HG03521 (cell line): ENCODE measurements around the gene SPNS3.

Experiments used
- ATAC-seq: cut with Tn5 transposase; IDR thresholded peaks from one replicate; pipeline ENCODE4 v1.9.1; 2021; ENCODE audit warnings: mild to moderate bottlenecking, moderate library complexity; ENCODE audit not compliant: unreplicated experiment

SPNS3 gene, protein sequence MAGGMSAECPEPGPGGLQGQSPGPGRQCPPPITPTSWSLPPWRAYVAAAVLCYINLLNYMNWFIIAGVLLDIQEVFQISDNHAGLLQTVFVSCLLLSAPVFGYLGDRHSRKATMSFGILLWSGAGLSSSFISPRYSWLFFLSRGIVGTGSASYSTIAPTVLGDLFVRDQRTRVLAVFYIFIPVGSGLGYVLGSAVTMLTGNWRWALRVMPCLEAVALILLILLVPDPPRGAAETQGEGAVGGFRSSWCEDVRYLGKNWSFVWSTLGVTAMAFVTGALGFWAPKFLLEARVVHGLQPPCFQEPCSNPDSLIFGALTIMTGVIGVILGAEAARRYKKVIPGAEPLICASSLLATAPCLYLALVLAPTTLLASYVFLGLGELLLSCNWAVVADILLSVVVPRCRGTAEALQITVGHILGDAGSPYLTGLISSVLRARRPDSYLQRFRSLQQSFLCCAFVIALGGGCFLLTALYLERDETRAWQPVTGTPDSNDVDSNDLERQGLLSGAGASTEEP

DNA sequence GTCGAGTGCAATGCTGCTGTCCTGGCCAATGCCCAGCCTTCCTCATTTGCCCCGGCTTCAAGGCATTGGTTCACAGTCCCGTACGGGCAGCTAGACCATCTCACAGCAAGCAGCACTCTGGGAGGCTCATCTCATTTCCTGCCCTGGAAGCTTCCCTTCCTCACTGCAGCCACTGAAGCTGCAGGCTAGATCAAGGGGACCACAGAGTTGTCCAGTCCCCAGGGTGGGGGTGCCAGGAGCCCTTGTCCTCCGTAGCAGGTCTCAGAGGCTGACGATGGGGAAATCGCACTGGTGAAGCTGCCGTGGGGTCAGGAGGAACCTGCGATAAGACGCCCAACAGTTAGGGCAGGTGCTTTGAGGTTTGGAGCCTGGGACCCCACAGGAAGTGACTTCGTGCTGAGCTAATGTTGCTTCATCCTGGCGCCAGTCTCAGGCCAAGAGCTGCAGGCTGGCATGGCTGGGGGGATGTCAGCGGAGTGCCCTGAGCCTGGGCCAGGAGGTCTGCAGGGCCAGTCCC is at the start of gene SPNS3:
Gene SPNS3 (plus strand): TSS at position 426 of the 517 bp plus-strand sequence. CDS start 28 bp downstream, at position 454.
- no peak for ATAC-seq

DNA sequence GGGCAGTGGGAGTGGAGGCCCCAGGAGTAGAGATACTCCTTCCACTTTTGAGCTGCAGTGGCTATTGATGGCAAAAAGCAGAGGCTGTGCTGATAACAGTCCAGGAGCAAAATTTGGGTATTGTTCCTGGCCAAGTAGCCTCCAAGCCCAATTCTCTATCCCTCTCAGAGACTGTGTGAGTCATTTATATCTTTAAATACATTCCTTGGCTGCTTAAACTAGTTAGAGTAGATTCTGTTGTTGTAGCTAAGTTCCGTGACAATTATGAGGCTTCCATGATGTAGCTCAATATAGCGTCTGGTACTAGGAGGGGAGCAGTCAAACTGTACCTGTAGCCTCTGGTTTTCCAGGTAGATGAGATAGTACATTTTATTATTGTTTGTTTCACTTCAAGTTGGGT is 47.3 kb upstream of the SPNS3 start:
- ATAC-seq: no peak

DNA sequence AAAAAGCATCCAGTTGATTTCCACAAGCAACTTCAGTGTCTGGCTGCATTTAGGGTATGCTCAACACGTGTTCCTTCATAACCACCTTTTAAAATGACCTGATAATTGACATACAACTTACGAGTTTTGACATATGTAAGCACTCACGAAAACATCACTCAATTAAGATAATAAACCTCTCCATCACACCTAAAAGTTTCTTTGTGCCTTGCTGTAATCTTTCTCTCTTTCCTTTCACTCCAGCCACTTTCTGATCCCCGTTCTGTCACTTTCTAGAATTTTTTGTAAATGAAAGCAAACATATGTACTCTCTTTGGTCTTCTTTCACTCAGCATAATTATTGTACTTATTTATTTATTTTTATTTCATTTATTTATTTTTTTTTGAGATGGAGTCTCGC is 46.6 kb upstream of the SPNS3 start:
- ATAC-seq: no peak

DNA sequence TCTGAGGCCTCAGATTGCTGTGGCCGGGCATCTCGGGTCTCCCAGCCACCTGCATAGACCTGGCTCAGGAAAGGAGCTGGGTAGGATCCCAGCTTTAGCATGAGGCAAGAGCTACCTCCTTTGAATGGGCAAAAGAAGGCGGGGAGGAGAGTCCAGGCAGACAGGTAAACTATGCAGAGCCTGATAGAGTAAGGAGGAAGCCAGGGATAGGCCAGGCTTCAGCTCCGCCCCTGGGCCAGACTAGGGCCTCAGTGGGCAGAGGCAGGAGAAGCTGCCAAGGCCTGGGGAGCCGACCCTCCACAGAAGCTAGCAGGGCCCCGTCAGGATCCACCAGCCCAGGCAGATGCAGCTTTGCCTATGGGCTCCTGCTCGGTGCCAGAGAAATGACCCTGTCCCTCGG is 44.7 kb upstream of the SPNS3 start:
- ATAC-seq: no peak

DNA sequence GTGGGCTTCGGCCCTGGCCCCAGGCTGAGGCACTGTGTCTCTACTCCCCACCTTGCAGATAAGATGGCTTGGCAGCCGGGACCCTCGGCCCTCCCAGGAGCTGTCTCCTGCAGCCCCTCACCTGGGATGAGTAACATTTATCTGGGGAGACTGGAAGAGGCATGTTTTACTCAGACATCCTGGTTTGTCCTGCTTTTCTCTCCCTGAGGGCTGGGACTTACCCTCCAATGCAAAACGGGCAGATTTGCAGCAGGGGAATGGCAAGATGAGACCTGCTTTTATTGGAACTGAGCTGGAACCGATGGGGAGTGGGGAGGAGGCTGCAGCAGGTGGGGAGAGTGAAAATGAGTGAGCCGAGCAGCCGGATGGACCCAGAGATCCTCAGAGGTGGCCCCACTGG is 39.9 kb upstream of the SPNS3 start:
- no peak for ATAC-seq

DNA sequence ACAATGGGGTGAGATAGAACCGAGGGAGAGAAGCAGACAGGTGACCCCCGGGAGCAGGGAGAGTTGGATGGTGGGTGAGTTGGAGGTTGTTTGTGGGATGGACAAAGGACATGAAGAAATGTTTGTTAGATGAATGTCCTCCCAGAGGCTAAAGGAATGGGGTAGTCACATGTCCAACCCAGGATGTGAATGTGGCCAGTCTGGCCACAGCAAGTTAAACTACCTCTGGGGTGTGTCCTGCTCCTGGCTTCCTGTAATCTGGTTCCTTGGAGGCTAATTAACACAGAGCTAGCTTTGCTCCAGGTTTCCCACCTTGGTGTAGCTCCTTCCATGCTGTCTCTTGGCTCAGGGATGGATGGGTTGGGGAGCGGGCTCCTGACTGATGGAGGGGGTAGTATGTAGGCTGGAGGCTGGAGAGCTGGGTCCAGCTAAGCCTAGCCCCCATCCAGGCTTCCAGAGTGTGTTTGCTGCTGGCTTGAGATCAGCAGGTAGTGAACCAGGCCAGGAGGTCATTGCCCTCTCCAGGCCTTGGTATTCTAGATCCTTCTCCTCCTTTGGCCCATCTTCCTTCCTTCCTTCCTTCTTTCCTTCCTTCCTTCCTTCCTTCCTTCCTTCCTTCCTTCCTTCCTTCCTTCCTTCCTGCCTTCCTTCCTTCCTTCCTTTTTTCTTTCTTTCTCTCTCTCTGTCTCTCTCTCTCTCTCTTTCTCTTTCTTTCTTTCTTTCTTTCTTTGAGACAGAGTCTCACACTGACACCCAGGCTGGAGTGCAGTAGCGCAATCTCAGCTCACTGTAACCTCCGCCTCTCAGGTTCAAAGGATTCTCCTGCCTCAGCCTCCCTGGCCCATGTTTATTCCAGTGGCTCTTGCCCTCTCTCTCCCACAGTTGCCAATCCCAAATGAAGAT is 39.3 kb upstream of the SPNS3 start:
- no peak for ATAC-seq

DNA sequence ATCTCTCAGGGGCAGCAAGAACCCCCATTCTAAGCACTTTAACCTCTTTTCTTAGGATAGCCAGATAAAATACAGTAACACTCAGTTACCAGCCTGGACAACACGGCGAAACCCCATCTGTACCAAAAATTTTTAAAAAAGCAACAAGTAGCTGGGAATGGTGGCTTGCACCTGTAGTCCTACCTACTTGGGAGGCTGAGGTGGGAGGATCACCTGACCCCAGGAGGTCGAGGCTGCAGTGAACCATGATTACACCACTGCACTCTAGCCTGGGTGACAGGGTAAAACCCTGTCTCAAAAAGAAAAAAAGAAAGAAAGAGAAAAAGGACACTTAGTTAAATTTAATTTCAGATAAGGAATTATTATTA is 38.6 kb upstream of the SPNS3 start:
- no peak for ATAC-seq

DNA sequence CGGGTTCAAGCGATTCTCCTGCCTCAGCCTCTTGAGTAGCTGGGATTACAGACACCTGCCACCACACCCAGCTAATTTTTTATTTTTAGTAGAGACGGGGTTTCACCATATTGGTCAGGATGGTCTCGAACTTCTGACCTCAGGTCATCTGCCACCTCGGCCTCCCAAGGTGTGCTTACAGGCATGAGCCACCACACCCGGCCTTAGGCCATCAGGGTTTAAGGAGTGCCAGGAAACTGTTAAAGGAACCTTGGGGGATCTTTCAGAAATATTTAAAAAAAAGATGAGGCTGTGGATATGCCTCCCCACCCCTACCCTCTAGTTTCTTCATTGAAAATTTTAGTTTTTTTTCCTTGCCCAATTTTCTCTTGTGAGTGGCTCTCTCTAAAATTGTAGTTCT is 35.9 kb upstream of the SPNS3 start:
- no peak for ATAC-seq

DNA sequence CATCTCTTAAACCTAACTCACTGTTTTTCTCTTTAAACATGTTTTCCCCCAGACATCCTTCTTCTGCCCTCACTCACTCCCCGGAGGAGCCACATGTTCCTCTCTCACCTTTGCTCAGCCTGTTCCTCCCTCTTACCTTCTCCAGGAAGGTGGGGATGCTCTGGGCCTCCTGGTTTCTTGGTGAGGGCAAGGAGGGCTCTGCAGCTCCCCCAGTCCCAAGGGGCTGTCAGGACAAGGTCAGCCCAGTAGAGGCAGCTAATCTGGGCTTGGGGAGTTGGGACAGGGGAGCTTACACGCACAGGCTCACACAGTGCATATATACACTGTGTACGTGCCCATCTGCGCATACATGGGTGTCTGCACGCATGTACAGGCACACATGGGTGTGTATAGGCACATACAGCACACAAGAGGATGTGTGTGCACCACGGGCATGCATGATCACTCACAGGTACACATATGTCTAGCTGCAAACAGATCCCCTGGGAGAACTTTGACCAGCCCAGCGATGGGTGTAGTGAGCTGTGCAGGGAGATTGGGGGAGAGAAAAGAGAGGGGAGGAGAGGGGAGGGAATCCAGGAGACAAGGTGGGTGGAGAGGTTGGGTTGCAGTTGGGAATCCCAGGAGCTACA is 28.6 kb upstream of the SPNS3 start:
- ATAC-seq: no peak

DNA sequence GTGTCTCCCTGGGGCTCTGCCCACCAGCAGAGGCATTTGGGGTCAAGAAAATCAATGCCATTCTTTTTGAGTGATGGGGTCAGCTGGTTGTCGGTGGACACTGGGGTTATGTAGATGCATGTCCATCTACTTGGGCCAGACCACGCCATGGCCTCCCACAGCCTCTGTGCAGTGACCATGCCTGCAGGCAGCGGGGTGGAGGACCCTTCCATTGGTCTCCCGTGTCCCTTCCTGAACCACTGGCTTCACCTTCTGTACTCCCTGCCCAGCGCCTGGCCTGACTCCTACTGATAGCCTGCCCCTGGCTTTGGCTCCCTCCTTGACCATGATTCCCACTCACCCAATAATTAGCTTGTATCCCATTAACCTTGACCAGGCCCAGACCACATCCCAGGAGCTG is 28.0 kb upstream of the SPNS3 start:
- no peak for ATAC-seq

DNA sequence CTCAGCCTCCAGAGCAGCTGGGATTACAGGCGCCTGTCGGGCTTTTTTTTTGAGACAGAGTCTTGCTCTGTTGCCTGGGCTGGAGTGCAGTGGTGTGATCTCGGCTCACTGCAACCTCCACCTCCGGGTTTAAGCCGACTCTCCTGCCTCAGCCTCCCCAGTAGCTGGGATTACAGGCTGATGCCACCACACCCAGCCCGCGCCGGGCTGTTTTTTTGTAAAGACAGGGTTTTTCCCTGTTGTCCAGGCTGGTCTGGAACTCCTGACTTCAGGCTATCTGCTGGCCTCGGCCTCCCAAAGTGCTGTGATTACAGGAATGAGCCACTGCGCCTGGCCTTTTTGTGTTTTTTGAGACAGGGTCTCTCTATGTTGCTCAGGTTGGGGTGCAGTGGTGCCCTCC is 27.4 kb upstream of the SPNS3 start:
- ATAC-seq: no peak

DNA sequence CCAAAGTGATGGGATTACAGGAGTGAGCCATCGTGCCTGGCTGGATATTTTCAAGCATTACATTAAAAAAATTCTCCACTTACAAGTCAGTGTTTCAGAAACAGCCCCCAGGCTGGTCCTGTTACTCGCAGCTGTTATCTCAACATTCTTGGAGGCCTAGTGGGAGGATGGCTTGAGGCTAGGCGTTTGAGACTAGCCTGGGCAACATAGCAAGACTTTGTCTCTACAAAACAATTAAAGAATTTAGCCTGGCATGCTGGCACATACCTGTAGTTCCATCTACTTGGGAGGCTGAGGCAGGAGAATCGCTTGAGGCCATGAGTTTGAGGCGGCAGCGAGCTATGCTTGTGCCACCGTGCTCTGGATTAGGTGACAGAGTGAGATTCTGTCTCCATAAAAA is 26.5 kb upstream of the SPNS3 start:
- no peak for ATAC-seq

DNA sequence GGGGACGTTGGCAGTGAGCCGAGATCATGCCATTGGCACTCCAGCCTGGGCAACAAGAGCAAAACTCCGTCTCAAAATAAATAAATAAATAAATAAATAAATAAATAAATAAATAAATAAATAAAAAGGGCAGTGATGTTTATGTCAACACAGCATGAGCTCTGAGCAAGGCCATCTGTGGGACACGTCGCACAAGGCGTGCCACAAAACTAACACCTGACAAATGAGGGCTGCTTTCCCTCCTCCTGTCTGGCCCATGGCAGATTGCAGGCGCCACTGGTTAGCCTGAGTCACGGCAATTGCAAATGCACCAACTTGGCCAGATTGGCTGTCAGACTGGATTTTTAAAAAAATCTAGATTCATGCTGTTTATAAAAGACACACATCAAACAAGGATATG is 25.9 kb upstream of the SPNS3 start:
- no peak for ATAC-seq

DNA sequence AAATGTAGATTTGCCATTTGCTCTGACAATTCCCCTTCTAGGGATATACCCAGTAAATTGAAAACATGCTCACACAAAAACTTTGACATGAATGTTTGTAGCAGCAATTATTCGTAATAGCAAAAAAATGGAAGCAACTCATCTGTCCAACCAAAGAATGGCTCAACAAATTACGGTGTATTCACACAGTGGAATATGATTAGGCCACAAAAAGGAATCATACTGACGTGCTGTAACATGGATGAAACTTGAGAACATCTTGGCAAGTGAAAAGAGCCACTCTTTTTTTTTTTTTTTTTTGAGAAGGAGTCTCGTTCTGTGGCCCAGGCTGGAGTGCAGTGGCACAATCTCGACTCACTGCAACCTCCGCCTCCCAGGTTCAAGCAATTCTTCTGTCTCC is 24.1 kb upstream of the SPNS3 start:
- no peak for ATAC-seq

DNA sequence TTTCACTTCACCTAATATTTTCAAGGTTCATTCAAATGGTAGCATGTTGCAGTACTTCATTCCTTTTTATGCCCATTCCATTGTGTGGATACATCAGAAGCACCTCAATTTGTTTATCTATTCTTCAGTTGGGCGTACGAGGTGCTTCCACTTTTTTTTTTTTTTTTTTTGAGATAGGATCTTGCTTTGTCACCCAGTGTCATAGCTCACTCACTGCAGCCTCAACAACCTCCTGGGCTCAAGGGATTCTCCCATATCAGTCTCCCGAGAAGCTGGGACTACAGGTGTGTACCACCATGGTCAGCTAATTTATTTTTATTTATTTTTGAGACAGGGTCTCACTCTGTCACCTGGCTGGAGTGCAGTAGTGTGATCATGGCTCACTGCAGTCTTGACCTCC is 22.5 kb upstream of the SPNS3 start:
- ATAC-seq: no peak

DNA sequence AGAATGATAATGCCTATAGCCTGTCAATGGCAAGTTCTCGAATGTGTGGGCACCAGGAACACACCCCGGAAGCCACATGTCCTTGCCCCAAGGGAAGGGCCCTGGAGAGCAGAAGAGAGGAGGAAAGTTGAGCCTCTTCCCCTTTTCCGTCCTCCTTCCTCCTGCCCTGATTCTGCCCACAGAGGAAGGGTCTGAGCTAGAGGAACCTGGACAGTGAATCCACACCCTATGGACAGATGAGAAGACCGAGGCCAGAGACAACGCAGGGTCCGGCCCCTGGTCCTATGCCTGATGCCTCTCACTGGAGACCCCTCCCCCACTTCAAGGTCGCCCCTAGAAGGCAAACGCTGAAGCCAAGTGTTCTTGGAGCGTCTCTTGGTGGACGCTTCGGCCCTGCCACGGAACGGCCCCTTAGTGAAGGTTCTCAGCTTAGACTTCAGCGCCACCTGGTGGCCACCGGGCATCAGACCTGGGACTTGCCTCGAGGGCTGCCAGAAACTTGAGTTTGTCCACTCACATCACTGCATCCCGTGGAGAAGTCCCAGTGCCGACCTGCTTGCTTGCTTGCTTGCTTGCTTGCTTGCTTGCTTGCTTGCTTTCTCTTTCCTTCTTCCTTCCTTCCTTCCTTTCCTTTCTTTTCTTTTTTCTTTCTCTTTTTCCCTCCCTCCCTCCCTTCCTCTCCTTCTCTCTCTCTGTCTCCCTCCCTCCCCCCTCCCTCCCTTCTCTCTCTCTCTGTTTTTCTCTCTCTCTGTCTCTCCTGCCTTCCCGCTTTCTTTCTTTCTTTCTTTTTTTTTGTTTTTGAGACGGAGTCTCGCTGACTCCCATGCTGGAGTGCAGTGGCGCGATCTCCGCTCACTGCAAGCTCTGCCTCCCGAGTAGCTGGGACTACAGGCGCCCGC is 20.6 kb upstream of the SPNS3 start:
- no peak for ATAC-seq

DNA sequence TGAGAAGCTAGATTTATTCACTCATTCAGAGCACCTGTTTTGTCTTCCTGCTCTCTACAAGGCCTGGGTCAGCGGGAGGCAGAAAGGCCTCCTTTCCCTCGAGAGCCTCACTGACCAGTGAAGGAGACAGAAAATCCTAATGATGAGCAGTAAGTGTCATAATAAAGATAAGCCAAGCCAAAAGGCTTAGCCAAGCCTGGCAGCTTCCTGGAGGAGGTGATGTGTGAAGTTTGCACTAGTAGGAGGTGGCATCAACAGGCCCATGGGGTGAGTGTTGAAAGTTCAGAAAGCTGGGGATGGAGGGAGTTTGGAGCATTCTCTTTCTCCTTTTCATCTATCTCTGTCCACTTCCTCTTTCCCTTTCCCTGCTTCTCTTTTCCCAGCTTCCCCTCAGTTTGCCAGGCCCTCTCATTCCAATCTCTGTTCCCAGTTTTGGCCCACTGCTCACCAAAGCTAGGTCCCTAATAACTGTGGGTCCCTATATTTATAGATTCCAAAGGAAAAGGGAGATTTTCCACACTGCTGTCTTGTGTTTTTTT is 16.5 kb upstream of the SPNS3 start:
- no peak for ATAC-seq

DNA sequence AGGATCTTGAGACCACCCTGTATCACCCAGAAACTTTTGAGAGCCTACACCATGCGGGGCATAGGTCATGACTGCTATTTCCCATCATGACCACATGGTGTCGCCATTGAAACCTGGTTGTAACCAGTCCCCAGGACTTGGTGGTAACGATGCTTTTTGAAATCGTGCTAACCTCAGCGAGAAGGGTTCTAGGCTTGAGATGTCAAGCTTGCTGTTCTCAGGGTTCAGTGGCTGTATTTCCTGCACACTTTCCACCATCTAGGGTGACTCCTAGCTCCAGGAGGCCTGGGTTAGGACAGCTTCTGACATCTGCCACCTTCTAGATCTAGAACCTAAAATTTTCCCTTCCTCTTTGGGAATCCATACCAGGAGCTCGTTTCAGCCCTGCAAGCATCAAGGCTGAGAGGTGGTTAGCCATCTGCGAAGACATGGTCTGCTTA is 13.0 kb upstream of the SPNS3 start:
- ATAC-seq: no peak

DNA sequence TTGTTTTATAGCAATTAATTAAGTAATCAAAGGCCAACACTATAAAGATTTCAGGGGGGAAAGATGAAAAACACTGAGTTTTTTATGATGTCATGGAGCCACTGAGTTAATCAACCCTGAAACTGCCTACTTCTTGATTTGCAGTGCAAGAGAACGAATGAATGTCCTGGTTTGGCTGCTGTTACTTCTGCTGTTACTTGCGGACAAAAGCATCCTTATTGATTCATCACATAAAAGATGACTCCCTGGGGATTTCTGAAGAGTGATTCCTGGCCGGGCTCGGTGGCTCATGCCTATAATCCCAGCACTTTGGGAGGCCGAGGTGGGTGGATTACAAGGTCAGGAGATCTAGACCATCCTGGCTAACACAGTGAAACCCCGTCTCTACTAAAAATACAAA is 10.9 kb upstream of the SPNS3 start:
- no peak for ATAC-seq

DNA sequence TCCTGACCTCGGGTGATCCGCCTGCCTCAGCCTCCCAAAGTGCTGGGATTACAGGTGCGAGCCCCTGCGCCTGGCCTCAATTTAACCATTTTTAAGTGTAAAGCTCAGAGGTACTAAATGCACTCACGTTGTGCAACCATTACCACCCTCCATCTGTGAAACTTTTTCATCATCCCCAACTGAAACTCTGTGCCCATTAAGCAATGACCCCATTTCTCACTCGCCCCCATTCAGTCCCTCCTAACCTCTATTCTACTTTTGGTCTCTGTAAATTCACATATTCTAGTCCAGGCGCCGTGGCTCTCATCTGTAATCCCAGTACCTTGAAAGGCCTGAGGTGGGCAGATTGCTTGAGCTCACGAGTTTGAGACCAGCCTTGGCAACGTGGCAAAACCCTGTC is 8.3 kb upstream of the SPNS3 start:
- ATAC-seq: no peak
